Upper lobe of left lung (tissue), 4 donors: ENCODE data around the gene ACOT4.

ENCODE experiments used
- CTCF ChIP-seq, 6 experiments: fragments of 450-650 bp in 4 of 6; fragments of 200-600 bp in 2 of 6; sonication (generic) in 2 of 6; IDR thresholded peaks; one replicate each; pipeline ENCODE4 v1.5.1; 2016 to 2019; ENCODE audit warnings: antibody characterized with exemption in 6 of 6
- EP300 ChIP-seq, 4 donors: sonication (generic); formaldehyde crosslinking; IDR thresholded peaks; one replicate each; pipeline ENCODE4 v1.5.1; 2017; ENCODE audit warnings: antibody characterized with exemption in 4 of 4, control low read depth in 2 of 4
- POLR2AphosphoS5 ChIP-seq, 2 donors: sonication (generic); formaldehyde crosslinking; IDR thresholded peaks; one replicate each; pipeline ENCODE4 v1.5.1; 2017; ENCODE audit warnings: antibody characterized with exemption in 2 of 2

- TF ChIP-seq CTCF (IDR thresholded peaks at IDR 0.05): no peak
- no peak for TF ChIP-seq POLR2AphosphoS5 (IDR thresholded peaks at IDR 0.05)
- TF ChIP-seq EP300 (IDR thresholded peaks at IDR 0.05): no peak
Measured at GRCh38 chr14:73606271-73606670, 14.6 kb downstream of the ACOT4 start.
